Activated T-helper 1 cell treated with Interleukin-2 at 50 U/mL for 16 hours (primary cell): Measurements from ENCODE around the gene ABCA3.

Experiments
- DNase-seq: peaks from one replicate; pipeline ENCODE4 v3.0.0-alpha.2; 2020; ENCODE audit warnings: low read depth

The ABCA3 gene

DNA sequence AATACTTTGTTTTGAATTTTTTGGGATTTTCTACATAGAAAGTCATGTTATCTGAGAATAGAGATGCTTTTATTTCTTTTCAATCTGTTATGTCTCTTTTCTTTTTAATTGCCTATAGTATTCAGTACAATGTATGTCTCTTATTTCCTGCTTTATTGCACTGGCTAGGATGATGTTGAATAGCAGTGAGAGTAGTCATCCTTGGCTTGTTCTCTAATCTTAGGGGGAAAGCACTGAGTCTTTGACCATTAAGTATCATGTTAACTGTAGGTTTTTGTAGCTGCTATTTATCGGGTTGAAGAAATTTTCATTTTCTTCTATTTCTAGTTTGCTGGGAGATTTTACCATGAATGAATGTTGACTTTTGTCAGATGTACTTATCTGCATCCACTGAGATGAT lies 10.0 kb upstream of the ABCA3 start:
- no peak for DNase-seq

DNA sequence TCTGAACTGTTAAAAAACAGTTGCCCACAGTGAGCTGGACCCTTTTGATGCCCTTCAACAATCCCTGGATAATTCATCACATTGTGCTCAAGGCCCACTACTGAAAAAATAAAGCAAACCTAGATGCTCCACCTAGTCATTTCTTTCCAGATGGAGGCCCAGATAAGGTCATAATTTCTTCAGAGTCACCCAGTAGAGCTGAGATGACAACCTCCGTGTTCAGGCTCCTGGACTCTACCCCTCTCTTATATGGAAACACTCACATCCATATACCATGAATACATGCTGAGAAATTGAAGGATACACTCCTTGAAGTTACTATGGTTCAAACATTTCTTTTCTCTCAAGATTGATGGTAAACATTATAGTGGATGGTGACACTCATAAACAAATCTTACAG lies 2.7 kb upstream of the ABCA3 start:
- DNase-seq = no peak

DNA sequence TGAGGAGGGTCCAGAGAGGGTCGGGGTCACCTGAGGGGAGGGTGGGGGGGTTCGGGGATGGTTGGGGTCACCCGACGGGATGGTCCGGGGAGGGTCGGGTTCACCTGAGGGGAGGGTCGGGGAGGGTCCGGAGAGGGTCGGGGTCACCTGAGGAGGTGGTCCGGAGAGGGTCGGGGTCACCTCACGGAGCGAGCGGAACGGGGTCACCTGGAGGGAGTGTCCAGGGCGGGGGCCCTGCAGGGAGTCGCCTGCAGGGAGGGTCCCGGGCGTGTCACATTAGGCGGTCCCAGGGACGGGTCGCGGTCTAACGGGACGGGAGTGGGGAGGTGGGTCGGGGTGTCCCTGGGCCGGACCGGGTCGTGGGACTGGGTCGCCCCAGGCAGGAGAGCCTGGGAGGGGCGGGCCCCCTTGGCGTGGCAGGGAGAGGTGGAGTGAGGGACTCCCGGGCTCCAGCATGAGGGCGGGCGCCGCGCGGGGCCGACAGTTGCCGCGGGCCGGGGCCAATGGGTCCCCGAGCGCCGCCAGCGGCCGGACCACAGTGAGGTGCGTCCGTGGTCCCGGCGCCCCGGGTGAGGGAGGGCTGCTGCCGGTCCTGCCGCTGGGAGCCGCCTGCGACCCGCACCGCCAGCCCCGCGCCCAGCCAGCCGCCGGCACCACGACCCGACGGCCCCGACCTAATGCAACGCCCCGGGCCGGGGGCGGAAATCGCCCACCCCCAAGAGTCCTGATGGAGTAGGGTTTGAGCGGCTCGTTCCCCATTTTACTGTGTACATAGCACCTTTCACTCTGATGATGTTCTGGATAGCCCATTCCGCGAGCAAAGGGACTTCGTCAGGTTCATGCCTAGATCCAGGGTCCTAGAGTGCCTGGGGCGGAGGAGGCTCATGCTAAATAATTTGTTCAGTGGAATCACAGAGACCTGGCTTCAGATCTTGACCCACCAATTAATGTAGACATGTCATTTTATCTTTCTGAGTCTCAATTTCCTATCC lies 1.2 kb upstream of the ABCA3 start:
- DNase-seq = no peak

DNA sequence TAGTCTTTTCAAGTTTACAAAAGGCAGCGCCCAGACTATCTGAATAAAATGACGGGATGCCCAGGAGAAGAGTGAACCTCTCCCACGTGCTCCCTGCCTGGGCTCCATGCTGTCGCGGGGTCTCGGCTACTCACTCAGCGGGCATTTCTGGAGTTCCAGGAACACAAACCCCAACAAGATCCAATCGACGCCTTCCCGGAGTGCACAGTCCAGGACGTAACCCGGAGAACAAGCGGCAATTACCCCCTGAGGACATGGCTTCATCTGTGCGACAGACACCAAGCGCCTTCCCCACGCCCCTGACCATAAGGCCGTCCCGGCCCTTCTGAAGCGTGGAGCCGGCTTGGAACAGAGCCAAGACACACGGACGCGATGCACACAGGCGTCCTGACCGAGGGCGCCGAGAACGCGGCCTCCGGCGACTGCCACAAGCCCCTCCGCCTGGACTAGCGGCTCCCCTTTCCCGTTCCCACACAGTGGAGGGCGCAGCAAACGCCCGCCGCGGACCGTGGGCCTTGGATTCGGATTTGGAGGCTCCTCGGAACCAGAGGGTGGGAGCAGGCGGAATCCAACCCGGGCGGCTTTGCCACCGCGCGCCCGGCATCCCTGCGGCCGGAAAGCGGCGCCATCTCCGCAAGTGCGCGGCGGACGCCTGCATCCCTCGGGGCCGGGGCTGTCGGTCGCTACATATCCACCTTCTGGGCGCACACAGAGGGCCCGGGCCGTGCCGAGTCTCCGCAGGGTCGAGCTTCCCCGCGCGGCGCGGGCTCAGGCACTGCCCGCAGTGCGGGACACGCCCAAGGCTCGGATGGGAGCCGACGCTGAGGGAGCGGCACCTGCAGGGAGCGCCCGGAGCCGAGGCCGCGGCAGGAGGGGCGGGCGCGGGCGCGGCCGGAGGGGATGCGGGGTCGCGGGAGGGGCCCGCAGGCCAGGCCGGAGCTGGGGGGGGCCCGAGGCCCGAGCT lies 725 bp downstream of the ABCA3 start:
- no peak for DNase-seq

DNA sequence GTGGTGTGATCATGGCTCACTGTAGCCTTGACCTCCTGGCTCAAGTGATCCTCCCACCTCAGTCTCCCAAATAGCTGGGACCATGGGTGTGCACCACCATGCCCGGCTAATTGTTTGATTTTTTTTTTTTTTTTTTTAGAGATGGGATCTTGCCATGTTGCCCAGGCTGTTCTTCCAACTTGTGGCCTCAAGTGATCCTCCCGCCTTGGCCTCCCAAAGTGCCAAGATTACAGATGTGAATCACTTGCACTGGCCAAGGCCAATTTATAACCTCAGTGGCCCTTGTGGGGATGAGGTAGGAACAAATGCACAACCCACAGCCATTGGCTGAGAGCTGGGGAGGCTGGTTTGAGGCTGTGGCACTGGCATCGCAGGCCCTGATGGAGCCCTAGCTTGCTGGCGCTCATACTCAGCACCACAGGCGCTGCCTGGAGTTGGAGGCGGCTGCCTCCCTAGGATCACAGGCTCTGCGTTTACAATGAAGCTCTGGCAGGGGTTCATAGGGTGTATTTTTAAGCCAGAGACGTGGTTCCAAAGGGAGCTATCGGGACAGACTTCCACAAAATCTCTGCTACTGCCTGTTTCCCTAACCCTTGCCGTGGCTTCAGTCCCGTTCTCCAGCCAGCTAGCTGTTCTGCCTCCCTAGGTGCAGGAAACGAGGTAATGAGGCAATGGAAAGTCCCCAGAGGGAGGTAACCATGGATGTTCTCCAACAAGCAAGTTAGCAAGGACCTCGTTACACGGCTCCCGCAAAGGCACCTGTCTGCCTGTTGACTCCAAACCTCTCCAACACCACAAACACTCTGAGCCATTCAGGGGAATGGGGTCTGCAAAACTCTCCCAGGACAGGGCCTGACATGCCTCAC lies 2.9 kb downstream of the ABCA3 start:
- DNase-seq = no peak

DNA sequence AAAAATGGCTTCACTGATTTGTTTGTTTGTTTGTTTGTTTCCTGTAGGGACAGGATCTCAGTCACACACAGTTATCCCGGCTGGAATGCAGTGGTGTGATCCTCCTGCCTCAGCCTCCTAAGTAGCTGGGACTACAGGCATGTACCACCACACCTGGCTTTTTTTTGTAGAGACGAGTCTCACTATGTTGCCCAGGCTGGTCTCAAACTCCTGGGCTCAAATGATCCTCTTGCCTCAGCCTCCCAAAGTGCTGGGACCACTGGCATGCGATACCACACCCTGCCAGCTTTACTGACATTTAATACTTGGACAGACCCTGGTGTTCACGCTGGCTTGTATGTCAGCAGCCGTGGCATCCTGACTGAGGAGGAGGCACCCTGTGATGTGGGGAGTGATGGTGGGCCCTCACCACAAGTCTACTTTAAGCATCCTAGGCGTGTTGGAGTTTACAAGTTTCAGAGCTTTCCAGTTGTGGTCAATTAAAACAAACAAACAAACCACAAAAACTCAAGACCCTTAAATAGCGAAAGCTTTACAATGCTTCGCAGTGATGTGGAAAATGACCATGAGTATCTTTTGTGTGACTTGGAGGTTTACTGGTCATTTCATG lies 5.1 kb downstream of the ABCA3 start:
- DNase-seq = no peak

DNA sequence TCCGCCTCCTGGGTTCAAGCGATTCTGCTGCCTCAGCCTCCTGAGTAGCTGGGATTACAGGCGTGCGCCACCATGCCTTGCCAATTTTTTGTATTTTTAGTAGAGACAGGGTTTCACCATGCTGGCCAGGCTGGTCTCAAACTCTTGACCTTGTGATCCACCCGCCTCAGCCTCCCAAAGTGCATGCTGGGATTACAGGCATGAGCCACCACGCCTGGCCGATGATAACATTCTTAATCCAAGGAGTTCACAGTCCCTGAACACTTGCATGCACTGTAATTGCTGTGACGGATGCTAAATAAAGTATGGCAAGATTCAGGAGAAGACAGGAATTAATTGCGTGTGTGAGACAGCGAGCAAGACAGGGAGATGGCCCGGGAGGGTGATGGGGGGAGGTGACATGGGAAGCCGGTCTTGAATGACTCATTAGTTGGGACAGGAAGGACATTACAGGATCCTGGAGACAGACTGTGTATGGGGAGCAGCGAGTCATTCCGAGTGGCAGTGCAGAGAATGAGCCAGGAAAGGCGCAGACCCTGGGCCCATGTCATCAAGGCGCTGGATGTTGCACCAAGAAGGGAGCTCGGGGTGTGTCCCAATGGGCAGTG lies 6.7 kb downstream of the ABCA3 start:
- DNase-seq = no peak

DNA sequence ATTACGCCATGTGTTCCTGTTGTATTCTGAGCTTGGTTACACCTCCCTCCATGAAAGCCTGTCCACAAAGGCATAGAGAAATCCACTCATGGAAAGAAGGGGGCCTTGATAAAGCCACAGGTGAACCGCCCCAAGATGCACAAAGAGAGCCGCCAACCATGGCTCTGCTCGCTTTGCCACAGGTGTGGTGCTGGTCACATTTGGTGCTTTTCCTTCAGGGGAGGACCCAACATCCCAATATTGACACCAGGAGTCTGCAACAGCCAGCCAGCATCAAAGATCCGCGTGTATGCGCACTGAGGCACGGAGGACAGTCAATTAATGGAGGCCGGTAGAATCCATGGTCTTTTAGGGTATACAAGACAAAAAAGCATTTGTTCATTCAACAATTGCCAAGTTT lies 7.3 kb downstream of the ABCA3 start:
- DNase-seq = no peak

DNA sequence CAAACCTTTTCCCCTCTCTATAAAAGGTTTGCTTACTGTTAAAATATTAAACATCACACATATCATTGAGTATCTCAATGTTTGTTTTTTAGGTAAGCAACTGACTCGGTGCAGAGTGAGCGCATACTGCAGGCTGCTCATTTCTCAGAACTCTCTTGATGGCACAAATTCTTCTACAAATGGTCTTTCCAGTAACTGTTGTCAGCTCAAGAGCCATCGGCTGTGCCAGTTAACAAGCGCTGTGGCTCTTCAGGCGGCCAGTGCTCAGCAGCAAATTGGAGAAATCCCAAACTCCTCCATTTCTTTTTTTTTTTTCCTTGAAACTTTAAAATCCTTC lies 8.6 kb downstream of the ABCA3 start:
- no peak for DNase-seq

DNA sequence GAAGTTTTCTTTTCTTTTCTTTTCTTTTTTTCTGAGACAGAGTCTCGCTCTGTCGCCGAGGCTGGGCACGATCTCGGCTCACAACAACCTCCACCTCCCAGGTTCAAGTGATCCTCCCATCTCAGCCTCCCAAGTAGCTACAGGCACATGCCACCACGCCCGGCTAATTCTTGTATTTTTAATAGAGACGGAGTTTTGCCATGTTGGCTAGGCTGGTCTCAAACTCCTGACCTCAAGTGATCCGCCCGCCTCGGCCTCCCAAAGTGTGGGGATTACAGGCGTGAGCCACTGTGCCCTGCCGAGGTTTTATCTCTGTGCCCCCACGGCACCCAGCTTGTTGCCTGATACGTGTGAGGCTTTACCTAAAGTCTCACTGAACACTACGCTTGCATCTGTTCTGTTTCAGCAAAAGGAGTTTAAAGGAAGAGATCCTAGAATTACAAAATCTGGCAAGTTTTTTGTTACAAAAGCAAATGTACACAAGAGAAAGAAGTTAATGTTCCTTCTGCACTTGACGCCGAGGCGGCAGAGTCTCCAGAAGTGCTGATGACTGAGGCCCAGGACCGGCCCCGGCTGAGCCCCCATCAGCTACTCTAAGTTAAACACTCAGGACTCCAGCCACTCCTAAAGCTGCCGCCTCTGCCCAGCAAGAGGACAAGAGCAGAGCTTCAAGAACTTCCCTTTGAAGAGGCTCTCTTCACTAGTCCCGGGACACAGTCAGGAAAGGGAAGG lies 9.2 kb downstream of the ABCA3 start:
- no peak for DNase-seq

DNA sequence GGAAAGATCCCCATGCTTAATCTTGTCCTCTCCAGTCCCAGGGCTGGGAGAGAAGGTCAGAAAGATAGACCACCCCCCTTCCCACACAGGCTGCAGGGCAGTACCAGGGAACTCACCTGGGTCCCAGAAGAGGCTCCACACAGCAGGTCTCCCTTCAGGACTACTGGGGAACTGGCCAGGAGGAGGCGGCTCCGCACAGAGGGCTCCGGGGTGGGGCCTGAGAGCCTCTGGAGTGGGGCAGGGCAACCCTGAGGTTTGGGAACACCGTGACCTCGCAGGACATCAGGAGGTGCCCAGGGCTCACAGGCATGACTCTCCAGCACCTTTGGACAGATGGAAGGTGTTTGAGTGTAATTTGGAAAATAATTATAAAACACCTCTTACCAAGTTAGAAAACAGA lies 11.0 kb downstream of the ABCA3 start:
- DNase-seq = no peak

DNA sequence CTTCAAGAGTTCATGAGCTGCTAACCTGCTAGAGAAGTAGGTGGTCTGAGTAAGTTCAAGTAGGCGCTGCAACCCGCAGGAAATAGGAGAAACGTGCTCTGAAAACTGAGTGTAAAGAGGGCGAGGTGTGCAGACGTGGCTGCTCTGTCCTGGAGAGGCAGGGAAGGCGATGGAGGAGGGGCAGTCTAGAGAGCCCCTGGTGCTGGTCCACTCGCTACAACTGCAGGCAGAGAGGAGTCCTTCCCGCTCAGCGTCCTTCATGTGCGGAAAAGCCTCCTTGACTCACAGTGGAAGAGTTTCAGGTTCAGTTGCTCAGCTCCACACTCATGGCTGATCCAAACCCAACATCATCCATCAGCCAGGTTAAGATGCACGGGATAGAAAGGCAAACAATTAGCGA lies 12.1 kb downstream of the ABCA3 start:
- no peak for DNase-seq

DNA sequence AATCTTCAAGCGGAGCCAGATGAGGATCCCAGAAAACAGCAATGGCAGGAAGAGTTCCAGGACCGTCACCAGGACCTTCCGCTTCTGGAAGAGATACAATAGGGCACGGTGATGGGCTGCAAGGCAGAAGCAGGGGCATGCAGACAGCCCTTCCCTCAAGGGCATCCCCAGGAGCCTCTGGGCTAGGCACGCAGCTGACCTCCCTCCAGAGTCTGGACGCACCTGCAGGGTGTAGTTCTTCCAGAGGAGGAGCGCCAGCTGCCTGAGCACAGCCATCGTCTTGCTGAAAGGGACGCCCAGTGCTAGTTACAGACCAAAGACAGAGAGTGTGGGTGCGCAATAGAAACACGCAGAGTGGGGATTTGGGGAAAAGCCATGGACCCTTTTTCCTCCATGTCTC lies 14.3 kb downstream of the ABCA3 start:
- no peak for DNase-seq

DNA sequence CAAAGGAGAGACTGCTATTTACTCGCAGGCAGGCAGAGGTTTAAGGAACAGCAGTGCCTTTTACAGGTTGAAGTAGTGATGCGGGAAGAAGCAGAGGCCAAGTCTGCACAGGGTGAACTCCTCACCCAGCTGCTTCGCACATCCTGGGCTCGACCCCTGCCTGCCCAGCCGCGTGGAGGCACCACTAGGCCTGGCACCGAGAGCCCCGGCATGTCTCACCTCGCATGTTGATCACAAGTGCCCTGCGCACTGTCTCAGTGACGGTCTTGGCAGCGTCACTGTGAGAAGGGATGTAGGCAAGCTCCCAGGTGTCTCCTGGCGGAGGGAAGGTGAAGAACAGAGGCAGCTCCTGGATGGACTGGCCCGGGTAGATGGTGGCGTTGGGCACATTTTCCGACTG lies 14.7 kb downstream of the ABCA3 start:
- DNase-seq = no peak

DNA sequence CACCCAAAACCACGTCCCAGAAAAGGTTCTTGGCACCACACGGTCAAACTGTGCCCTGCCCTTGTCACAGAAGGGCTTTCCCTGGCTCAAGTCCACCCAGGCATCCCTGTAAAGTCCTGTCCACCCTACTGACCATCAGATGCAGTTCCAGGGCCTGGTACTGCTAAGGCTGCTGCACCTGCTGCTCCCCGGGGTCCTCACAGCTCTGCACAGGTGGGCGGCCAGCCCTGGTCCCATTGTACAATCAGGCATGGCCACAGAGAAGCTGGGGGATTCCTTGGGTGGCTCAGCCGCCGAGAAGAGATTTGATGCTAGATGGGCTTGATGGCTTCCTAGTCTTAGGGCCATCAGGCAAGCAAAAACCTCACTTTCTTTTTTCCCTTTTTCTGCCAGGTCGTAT lies 15.3 kb downstream of the ABCA3 start:
- no peak for DNase-seq

DNA sequence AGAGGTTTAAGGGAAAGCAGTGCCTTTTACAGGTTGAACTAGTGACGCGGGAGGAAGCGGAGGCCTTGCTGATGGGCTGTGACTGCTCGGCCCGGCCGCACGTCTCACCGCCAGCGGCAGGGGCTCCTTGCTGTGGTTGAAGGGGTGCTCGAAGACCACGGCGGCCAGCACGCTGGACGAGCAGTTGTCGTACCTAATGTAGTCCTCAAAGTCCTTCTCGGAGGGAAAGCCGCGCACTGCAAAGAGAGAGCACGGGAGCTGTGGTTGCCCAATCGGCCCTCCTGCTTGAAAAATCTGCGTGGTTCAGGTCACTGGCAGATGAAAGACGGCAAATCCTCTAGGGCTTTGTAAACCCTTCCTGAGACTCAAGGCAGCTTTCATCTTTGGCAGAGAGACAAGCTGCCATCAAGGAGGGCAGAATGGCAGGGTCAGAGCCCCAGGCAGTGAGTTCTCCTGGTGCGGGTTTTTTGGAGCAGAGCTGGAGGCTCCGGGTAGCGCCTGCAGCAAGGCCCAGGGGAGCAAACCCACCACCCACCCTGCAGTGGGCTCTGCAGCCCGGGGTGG lies 16.1 kb downstream of the ABCA3 start:
- no peak for DNase-seq

DNA sequence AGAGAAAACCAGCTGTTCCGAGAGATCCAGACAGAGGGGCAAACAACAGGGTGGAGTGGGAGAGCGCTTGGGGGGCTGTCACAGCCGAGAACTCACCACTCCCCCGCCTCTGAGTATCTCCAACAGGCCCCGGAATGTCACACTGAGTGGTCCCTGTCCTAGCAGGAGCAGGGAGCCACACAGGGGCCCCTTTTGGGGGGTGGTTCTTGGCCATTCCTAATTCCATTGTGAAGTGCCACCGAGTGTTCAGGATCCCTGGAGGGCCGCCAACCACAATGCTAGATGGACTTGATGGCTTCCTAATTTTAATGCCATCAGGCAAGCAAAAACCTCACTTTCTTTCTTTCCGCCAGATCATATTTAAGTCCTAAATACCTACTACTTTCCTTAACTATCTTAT lies 16.8 kb downstream of the ABCA3 start:
- DNase-seq = no peak

DNA sequence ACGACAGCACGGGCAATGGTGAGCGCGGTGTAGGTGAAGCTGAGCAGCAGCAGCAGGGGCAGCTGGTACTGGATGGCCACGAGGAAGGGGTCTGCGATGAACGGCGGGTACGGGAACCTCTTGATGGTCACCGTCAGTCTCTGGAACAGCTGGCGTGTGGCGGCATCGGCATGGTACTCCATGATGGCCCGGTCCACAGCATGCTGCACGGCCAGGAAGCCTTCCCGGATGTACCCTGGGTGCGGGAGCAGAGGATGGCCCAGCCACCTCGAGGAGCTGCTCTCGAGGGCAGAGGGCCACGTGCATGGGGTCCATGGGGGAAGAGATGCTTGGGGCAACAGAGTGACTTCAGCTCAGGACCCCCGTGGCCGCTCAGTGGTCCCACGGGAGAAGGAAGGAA lies 20.9 kb downstream of the ABCA3 start:
- DNase-seq = no peak

DNA sequence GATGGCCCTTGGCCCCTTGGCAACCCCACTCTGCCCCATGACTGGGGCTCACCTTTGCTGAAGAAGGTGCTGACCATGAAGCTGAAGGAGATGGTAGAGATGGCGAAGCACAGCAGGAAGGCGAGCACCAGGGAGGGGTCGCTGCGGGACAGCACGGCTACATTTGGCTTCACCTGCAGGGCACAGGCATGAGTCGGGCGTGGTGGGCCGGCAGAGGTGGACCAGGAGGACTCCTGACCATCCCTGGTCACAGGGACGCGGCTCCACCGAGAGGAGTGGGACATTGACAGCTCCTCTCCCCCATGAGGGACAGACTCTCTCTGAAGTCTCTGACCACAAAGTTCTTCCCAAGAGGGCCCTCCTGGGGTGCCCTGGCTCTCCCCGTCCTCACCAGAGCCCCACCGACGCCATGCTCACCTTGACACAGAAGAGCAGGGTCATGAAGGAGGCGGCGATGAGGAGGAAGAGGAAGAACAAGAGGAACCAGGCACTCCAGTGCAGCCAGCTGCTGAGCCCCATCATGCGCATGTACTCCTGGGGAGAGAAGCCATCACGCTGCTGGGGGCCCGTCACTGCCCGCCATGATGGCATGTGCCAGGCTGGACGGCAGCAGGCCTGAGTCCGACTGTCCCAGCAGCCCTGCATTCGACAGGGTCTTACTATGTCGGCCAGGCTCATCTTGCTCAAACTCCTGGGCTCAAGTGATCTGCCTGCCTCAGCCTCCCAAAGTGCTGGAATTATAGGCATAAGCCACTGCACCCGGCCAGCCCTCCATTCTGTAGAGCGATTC lies 23.1 kb downstream of the ABCA3 start:
- DNase-seq = no peak
